Tibial nerve (tissue), 4 donors: ENCODE data around the gene LGALS1. TPM values are rescaled to one million over a fixed set of nuclear protein-coding genes. Genes with fewer than 3 reads are reported as not detected.
A peak's percentile ranks its signal among the peaks of the same experiment; 100 is the strongest.

Experiments
- DNase-seq, 2 donors: peaks; one replicate each; pipeline ENCODE4 v3.0.0-alpha.2; 2019; ENCODE audit warnings: low spot score in 2 of 2
- H3K27ac ChIP-seq, 4 donors: fragments of 200-600 bp; sonication (generic) in 3 of 4; one replicate each; pipeline ENCODE4 v1.5.1; 2017 to 2019; ENCODE audit warnings: mild to moderate bottlenecking in 1 of 4
- H3K27me3 ChIP-seq, 2 donors: fragments of 200-600 bp; sonication (generic) in 1 of 2; one replicate each; pipeline versions ENCODE4 v1.5.1 to v1.6.0; 2017 to 2019
- H3K36me3 ChIP-seq, 3 donors: fragments of 200-600 bp; sonication (generic); one replicate each; pipeline ENCODE4 v1.5.1; 2018 to 2019
- H3K4me1 ChIP-seq, 4 donors: fragments of 200-600 bp; sonication (generic) in 3 of 4; one replicate each; pipeline ENCODE4 v1.5.1; 2017 to 2019
- H3K4me3 ChIP-seq, 4 donors: fragments of 200-600 bp; sonication (generic) in 3 of 4; one replicate each; pipeline ENCODE4 v1.5.1; 2017 to 2019; ENCODE audit warnings: mild to moderate bottlenecking in 1 of 4, moderate library complexity in 1 of 4
- H3K9me3 ChIP-seq, 4 donors: fragments of 200-600 bp; sonication (generic) in 3 of 4; one replicate each; pipeline ENCODE4 v1.5.1; 2017 to 2019
- CTCF ChIP-seq, 5 experiments: fragments of 200-600 bp in 3 of 5; fragments of 450-650 bp in 2 of 5; sonication (generic) in 3 of 5; IDR thresholded peaks; one replicate each; pipeline ENCODE4 v1.5.1; 2016 to 2019; ENCODE audit warnings: antibody characterized with exemption in 5 of 5, mild to moderate bottlenecking in 3 of 5, moderate library complexity in 2 of 5
- EP300 ChIP-seq, 2 donors: sonication (generic); formaldehyde crosslinking; IDR thresholded peaks; one replicate each; pipeline ENCODE4 v1.6.1; 2017; ENCODE audit warnings: antibody characterized with exemption in 2 of 2, mild to moderate bottlenecking in 1 of 2
- POLR2A ChIP-seq, 2 donors: fragments of 450-650 bp; IDR thresholded peaks; one replicate each; pipeline ENCODE4 v1.6.1; 2017; ENCODE audit warnings: antibody characterized with exemption in 2 of 2, mild to moderate bottlenecking in 2 of 2, moderate library complexity in 2 of 2
- WGBS, 2 donors: methylation state at CpG; one replicate each; pipeline ENCODE4 v1.1.5; 2018; 5-methylcytosine and 5-hydroxymethylcytosine counted together
- total RNA-seq, 4 donors: library from RNA; depleted of rRNA; stranded (reverse); fragments of >200 nt; gene quantifications; one replicate each; pipeline ENCODE4 v1.1.0, GENCODE V29; 2016

Gene LGALS1
- total RNA-seq, 4 donors from 2014 or later: 1,362 to 3,592 (median 2,463) TPM

DNA sequence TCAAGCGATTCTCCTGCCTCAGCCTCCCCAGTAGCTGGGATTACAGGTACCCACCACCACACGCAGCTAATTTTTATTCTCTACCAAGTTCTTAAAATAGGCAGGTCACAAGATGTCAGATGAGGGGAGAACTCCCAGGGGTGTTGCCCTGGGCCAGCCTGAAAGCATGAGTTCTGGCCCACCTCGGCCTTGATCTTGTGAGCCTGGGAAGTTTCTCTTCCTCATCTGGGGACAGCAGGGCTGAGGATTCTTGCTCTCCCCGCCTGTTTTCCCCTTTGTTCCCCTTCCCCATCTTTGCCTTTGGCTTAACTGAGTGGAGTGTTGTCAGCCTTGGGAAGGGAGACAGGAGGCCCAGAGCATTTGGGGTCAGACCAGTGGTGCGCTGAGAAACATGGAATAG lies 13.4 kb upstream of the LGALS1 start:
- peaks cover 0 to 75% (median 29%) of the 10 kb centered on the region in 4 donors for H3K4me1 ChIP-seq
- DNase-seq: no peak
- no peak for TF ChIP-seq EP300 (IDR thresholded peaks at IDR 0.05)
- TF ChIP-seq CTCF (IDR thresholded peaks at IDR 0.05): no peak
- TF ChIP-seq POLR2A (IDR thresholded peaks at IDR 0.05): no peak
- no peak overlapping the region for H3K4me3 ChIP-seq
- peak overlapping the region; percentile 47 to 90 (median 86) for H3K27ac ChIP-seq
- no peaks in the 10 kb centered on the region for H3K9me3 ChIP-seq
- peaks cover 0 to 13% (median 0%) of the 10 kb centered on the region in 3 donors for H3K36me3 ChIP-seq
- no peaks in the 10 kb centered on the region for H3K27me3 ChIP-seq
- 64 to 69% methylated on average over 5 of the region's 5 CpGs for WGBS, 2 donors

GRCh38 chr22:37663521-37664140 lies 11.8 kb upstream of the LGALS1 start:
- no peaks in the 10 kb centered on the region for H3K9me3 ChIP-seq
- no peak for TF ChIP-seq CTCF (IDR thresholded peaks at IDR 0.05)
- TF ChIP-seq EP300 (IDR thresholded peaks at IDR 0.05): no peak
- TF ChIP-seq POLR2A (IDR thresholded peaks at IDR 0.05): no peak
- WGBS, 2 donors: 65 to 69% methylated on average over 16 of the region's 16 CpGs

GRCh38 chr22:37664249-37665101 lies 11.0 kb upstream of the LGALS1 start:
- no peak overlapping the region for H3K4me3 ChIP-seq
- peaks cover 0 to 77% (median 22%) of the 10 kb centered on the region in 4 donors for H3K4me1 ChIP-seq
- peak in 1 of 2 donors; percentile 38 for DNase-seq
- H3K9me3 ChIP-seq: no peaks in the 10 kb centered on the region
- no peaks in the 10 kb centered on the region for H3K27me3 ChIP-seq
- WGBS, 2 donors: 26 to 56% methylated on average over 16 of the region's 16 CpGs
- TF ChIP-seq CTCF (IDR thresholded peaks at IDR 0.05) (no peak), EP300 (IDR thresholded peaks at IDR 0.05) (peak in 1 of 2 donors; percentile 71)
- H3K27ac ChIP-seq: peak overlapping the region; percentile 51 to 90 (median 78)
- H3K36me3 ChIP-seq: peaks cover 0 to 18% (median 0%) of the 10 kb centered on the region in 3 donors

More at GRCh38 chr22:37663521-37664140, 11.8 kb upstream of the LGALS1 start:
- H3K4me1 ChIP-seq: peaks cover 0 to 81% (median 24%) of the 10 kb centered on the region in 4 donors
- H3K4me3 ChIP-seq: no peak overlapping the region
- no peak for DNase-seq
- peak overlapping the region; percentile 51 to 90 (median 78) for H3K27ac ChIP-seq
- H3K36me3 ChIP-seq: peaks cover 0 to 18% (median 0%) of the 10 kb centered on the region in 3 donors
- no peaks in the 10 kb centered on the region for H3K27me3 ChIP-seq

GRCh38 chr22:37665487-37665886 lies 9.9 kb upstream of the LGALS1 start:
- H3K27me3 ChIP-seq: no peaks in the 10 kb centered on the region

More at GRCh38 chr22:37665487-37665886, 9.9 kb upstream of the LGALS1 start:
- WGBS, 2 donors: 61 to 80% methylated on average over 13 to 22 of the region's 24 CpGs
- Histone ChIP-seq H3K4me1 (peaks cover 0 to 66% (median 12%) of the 10 kb centered on the region in 4 donors), H3K4me3 (no peak overlapping the region), H3K27ac (peak overlapping the region; percentile 51 to 90 (median 70)), H3K36me3 (peaks cover 0 to 18% (median 0%) of the 10 kb centered on the region in 3 donors), H3K9me3 (no peaks in the 10 kb centered on the region)
- no peak for DNase-seq
- TF ChIP-seq POLR2A (IDR thresholded peaks at IDR 0.05) (no peak), EP300 (IDR thresholded peaks at IDR 0.05) (no peak), CTCF (IDR thresholded peaks at IDR 0.05) (no peak)
